ENCODE data around the gene BCAS3.
"Not testable (repeated sequence)": the region's sequence is repeated elsewhere in the genome, so short reads cannot be mapped to it uniquely, and the experiment has no call there.

The BCAS3 gene

DNA sequence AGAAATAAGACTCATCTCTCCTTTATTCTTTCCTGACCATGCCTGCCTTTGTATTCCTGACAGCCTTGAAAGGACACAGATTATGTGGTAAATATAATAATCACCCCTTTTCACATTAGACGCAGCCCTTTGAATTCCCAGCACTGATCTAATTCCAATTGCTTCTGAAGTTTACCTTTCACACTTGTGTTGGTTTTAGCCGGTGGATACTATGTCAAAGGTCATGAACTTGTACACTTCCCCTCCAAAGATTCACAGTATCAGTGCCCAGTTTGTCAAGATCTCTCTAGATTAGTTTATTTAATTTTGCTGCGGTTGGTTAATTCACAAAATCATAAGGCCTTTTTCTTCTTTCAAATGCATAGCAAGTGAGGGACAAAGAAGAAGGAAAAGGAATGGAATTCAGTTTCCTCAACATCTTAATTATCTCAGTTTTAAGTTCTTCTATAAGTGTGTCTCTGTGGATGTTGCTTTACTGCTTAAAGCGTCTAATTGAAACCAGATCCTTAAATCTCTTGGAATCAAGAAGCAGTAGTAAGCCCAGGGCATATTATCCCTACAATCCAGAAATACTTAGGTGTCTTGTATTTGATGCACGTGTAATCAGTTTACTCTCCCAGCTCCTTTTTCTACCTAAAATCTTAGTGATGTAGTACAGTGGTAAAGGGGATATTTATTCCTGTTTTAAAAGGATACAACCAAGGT, 547.7 kb downstream of the BCAS3 start:
- DNase-seq (ENCODE audit: low read depth in 2 of 2) = no peak

DNA sequence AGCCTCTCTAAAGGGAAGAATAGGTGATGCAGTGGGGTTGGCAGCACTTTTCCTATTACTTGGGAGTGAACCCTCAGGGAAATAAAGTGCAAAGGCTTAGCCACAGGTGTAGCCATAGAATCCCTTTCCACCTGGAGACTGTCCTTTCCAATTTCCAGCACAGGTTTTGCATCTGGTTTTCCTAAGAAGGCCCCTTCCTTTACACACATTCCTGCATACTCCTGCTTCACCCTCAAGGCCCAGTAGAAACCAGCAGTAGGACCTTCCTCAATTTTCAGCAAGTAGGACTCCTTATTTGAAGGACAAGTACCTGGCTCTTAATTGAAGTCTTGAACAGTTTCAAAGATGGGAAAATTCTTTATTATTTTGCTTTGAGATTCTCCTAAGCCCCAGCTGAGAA, 550.2 kb downstream of the BCAS3 start:
- no peak for DNase-seq (ENCODE audit: low read depth in 2 of 2)

DNA sequence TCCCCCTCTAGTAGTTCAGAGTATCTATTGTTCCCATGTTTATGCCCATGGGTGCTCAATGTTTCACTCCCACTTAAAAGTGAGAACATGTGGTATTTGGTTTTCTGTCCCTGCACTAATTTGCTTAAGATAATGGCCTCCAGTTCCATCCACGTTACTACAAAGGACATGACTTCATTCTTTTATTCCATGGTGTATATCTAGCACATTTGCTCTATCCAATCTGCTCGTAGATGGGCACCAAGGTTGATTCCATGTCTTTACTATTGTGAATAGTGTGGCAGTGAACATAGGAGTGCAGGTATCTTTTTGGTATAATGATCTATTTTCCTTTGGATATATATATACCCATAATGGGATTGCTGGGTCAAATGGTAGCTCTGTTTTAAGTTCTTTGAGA, 552.8 kb downstream of the BCAS3 start:
- no peak for DNase-seq (ENCODE audit: low read depth in 2 of 2)

DNA sequence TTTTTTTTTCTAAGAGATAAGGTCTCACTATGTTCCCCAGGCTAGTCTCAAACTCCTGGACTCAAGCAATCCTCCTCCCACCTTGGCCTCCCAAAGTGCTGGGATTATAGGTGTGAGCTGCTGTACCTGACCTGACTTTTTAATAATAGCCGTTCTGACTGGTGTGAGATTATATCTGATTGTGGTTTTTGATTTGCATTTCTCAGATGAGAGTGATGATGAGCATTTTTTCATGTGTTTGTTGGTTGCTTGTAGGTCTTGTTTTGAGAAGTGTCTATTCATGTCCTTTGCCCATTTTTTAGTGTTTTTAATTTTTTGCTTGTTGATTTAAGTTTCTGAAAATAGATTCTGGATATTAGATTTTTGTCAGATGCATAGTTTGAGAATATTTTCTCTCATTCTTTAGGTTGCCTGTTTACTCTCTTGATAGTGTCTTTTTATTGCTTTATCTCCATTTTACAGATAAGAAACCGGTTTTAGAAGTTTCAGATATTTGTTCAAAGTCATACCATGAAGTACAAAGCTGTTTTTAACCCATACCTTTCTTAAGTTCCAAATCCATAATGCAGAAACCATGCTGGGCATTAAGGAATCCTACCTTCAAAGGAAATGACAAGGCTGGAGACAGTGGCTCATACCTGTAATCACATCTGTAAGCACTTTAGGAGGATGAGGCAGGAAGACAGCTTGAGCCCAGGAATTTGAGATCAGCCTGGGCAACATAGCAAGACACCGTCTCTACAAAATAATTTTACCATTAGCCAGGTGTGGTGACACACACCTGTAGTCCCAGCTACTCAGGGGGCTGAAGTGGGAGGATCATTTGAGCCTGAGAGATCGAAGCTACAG, 553.5 kb downstream of the BCAS3 start:
- no peak for DNase-seq (ENCODE audit: low read depth in 2 of 2)

DNA sequence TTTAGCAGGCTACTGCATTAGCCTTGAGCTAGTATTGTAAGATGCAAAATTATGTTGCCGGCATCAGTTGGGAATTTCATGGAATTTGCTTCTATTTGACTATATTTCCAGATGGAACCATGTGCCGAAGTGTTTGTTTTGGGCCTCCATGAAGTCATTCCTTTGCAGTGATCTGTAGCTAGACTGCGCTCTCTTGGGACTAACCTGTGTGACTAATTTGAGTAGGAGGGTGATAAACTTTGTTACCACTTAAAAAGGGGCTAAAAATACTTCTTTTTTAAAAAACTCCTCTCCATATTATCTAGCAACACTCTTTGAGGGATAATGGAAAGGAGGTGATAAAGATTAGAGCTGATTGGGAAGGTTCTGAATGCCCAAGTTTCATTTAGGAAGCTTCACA, 555.2 kb downstream of the BCAS3 start:
- no peak for DNase-seq (ENCODE audit: low read depth in 2 of 2)

DNA sequence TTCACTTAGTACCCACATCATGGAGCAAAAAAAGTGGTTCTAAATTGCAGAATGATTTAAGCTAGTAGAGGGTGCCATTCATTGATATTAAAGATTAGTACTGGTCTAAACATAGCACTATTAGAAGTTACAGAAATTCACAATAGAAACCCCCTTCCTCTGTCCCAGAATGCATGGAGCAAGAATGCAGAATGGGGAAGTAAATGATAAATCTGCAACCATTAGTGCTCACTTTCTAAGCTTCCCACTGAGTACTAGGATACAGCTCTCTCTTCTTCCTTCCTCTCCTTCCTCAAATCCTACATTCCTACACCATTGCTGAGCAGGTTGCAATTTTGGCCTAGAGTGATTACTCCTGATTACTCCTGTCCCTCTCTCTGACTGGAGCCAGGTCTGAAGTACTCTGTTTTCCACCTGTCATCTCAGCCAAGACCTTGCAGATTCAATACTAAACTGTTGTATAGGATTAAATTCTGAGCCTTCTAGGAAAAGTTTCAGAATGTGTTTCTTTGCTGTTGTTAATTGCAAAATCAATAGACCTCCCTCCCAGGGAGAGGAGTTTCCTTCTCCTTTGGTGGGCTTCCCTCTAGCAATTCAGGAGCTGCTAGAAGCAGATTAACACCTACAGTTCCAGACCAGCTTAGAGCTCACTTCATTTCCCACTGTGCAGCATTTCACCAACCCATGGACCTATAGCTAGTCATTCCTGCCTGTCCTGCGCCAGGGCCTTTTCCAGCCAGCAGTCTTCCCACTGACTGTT, 556.5 kb downstream of the BCAS3 start:
- no peak for DNase-seq (ENCODE audit: low read depth in 2 of 2)

DNA sequence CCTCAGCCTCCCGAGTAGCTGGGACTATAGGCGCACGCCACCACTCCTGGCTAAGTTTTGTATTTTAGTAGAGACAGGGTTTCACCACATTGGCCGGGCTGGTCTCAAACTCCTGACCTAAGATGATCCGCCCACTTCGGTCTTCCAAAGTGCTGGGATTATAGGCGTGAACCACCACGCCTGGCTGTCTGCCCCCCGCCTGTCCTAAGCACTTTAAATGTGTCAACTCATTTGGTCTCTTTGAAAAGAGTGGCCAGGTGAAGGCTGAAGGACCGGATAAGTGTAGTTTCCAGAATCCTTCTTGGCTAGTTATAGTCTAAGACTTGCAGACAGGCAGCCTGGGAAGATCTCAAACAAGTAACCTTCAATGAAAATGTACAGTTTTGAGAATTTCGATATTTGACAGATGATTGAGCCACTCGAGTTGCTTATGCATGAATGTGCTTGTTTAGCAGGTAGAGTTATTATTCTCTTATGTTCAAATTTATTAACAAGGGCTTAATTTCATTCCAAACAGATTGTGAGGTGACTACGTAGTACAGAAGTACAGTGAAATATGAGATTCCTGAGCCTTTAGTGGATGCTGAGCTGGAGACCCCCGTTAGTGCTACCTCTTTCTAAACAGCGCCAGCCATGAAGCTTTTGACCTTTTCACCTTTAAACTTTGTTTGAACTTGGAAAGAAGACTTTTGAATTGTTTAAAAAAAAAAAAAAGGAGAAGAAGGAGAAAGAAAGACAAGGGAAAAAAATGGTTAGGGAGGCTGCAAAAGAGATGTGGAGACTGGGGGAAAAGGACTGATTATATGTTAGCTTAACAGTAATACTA, 557.6 kb downstream of the BCAS3 start:
- no peak for DNase-seq (ENCODE audit: low read depth in 2 of 2)

DNA sequence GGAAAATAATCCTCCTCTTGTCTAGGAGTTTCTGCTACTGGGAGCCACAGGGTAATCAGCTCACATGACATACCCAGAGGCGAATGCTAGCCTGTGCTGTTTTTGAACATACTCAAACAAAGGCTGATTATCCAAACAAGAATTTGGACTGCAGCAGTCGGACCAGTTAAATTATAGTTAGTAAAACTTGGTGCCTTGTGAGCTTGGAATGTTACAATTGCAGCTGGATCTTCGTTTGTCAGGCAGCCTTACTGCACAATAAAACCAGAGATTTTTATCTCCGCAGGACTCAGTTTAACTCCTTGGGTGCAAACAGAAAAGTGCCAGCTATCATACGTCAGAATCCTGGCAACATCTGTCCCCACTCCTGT, 558.2 kb downstream of the BCAS3 start:
- DNase-seq (ENCODE audit: low read depth in 2 of 2) = no peak

DNA sequence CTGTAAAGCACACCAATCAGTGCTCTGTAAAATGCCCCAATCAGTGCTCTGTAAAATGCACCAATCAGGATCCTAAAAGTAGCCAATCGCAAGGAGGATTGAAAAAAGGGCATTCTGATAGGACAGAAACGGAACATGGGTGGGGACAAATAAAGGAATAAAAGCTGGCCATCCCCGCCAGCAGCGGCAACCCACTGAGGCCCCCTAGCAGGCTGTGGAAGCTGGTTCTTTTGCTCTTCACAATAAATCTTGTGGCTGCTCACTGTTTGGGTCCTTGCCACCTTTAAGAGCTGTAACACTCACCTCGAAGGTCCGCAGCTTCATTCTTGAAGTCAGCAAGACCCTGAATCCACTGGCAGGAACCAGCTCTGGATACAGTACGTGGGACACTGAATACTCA, 559.6 kb downstream of the BCAS3 start:
- DNase-seq (ENCODE audit: low read depth in 2 of 2) = no peak

DNA sequence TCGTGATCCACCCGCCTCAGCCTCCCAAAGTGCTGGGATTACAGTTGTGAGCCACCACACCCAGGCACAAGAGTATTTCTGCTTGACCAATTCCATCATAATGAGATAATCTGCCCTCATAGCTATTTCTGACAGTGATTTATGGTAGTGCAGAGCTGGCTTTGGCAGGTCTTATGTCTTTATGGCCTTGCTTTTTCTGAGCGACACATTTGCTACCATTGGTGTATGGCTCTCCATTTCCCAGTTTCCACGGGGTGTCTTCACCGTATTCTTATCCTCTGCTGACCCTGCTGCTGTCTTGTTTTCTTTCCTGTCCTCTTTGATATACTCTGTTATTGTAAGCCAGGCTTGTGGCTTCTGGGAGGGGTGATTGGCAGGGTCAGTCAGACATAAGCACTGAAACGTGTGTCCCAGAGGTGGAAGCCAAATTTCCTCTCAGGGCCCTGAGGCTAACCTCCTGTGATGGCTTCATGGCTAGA, 560.8 kb downstream of the BCAS3 start:
- no peak for DNase-seq (ENCODE audit: low read depth in 2 of 2)

DNA sequence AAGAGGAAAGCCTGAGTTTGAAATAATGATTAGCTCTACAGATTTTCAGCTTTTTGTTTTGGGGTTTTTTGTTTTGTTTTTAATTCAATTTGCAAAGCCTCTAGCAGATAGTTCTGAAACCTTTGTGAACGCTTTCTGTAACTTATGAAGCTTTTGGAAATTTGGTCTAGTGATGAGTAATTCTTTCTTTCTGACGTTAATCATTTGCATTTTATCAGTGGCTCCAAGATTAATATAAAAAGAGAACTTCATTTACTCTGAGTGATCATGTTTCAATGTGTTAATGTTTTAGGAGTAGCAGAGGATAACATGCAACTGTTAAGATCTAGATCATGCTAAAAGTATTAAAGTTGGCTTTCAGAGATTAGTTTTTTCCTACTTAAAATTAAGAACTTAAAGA, 561.7 kb downstream of the BCAS3 start:
- DNase-seq (ENCODE audit: low read depth in 2 of 2) = no peak

DNA sequence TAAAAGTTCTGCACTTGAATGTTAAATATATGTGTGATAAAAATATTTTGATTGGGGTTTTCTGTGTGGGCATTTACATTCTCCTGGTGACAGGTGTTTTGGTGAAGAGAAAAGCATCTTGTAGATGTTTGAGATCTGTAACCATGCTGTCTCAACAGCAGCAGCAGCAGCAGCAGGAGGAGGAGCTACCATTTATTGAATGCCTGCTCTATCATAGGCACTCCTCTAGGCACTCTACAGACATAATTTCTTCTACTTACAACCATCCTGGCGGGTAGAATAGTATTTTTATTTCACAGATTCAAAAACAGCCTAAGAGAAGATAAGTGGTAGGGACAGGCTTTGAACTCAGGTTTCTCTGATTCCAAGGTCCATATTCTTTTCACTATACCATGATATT, 562.3 kb downstream of the BCAS3 start:
- no peak for DNase-seq (ENCODE audit: low read depth in 2 of 2)

DNA sequence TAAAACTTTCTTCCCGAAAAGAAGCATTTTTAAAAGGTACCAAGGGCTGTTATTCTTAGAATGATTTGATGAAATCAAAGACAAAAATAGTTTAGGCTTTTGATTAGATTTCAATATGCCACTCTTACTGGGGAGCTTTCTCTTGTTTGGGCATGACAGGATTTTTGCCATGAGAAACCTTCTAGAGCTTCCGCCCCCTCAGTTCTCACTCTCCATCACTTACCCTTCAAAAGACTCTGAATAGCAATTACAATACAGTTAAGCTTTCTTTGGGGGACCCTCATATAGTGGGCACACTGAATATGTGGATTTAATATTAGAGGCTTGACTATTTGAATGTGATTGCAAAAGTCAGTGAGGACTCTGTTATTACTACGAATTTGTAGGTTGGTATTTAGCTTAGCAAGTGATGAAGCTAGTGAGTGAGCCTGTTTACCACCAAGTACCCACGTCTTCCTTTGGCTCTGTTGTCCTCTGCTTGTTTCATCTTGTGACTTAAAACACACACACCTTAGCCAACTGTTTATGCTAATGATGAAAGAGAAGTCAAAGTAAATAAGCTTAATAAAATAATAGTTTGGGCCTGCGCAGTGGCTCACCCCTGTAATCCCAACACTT, 563.3 kb downstream of the BCAS3 start:
- no peak for DNase-seq (ENCODE audit: low read depth in 2 of 2)

DNA sequence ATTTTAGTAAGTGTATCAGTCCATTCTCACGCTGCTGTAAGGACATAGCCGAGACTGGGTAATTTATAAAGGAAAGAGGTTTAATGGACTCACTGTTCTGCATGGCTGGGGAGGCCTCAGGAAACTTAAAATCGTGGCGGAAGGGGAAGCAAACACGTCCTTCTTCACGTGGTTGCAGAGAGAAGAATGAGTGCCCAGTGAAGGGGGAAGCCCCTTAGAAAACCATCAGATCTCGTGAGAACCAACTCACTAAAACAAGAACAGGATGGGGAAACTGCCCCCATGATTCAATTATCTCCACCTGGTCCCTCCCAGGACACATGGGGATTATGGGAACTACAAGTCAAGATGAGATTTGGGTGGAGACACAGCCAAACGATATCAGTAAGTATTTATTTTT, 567.3 kb downstream of the BCAS3 start:
- not testable (repeated sequence) for DNase-seq (ENCODE audit: low read depth in 2 of 2)

DNA sequence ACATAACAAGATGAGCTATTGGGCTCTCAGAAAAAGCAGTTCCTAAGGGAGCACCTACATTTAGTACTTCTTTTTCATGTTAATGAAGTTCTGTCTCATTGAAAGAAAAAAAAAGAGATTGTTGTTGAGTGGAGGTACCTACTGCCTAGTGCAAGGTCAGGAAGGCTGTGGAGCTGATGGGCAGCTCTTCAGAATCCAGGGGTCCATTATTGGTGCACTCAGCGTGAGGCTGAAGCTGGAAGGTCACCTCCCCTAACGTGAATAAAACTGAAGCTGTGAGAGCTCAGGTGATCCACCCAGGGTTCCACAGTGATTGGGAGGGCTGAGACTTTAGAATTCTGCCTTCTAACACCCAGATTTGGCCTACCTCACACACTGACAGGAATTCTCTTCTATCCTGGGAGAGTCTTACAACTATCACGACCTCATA, 568.1 kb downstream of the BCAS3 start:
- DNase-seq (ENCODE audit: low read depth in 2 of 2) = no peak

DNA sequence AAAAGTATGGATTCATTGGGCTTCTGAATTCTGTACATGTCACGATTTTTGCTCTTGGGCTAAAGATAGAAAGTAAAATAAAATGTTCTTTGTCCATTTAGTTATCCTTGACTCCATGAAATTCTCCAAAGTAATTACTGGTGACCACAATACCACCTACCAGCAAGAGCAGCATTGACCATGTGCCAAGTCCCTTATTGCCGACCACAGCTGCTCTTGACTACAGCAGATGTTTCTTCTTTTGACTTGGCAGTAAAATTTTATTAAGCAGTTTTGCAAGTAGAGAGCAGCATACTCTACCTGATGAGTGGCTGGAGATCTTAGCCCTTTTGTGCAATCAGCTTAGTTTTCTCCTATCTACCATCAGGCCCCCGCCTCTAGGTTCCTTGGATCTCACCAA, 569.8 kb downstream of the BCAS3 start:
- DNase-seq (ENCODE audit: low read depth in 2 of 2) = no peak

DNA sequence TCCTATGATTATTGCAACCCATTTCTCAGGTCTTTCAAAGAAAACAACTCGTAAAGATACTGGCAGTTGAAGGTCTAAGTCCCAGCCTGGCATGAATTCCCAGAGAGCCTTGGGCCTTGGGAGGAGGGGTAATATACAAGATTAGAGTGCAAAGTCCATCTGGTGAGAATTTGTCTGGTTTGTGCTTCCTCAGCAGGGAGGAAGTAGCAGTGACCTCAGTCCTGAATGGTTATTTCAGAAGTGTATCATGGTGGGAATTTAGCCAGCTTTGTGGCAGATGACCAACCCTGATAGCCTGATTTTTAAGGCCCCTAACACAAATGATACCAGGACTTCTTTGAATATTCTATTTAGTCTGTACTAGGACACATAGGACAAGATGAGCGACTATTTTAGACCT, 570.7 kb downstream of the BCAS3 start:
- no peak for DNase-seq (ENCODE audit: low read depth in 2 of 2)

DNA sequence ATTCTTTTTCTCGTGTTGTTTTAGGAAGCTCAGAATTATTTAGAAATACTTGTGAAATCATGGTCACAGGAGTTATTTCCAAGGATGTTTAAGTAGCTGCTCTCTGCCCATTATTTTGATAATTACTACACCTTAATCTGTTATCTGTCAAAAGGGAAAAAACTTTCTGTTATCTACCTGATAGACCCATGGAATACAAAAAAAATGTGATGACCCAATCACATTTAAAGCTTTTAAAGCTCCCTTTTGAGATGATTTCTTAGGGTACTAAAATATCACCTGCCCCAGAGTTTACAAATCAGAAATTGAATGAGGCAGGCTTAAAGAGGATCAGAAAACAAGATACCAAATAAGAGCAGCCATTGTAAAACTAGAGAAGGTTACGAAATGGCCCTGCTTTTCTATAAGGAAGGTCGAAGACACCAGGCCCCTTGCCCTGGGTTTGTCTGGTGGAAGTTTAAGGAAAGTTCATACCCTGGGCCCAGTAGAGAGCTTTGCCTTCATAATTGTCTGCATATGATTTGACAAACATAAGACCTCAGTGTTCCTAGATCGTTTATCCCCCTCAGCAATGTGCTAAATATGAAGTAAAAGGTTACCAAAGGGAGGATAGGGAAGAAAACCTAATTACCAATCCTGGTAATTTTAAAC, 572.1 kb downstream of the BCAS3 start:
- DNase-seq (ENCODE audit: low read depth in 2 of 2) = no peak

DNA sequence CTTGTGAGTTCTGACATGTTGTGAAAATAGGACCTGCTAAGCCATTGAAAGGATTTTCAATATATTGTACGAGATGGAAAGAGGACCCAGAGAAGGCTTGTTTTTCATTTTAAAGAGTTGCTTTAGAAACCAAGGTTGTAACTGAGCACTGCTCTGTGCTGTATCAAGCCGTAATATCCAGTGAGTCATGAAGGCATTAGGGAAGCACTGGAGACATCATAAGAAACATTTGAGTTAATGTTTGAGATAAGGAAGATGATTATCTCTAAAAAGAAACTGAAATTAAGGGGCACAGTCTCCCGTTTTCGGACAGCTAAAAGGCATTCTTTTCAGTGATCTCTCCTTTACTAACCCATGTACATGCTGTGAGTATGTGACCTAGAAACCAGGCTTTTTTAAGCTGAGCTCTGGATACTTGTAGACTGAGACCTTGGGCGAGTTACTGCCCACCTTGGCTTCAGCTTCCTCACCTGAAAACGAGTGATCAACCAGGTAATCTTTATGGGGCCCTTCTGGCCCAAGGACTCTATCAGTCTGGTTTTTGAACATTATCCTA, 572.8 kb downstream of the BCAS3 start:
- no peak for DNase-seq (ENCODE audit: low read depth in 2 of 2)

Data from stimulated activated CD4-positive, alpha-beta T cell treated with anti-CD3 and anti-CD28 coated beads, Interleukin-4, amount 100 ng/mL, for 48 hours (primary cell).